ENCODE results near the gene ACSL3.
"Not testable (repeated sequence)": the region's sequence is repeated elsewhere in the genome, so short reads cannot be mapped to it uniquely, and the experiment has no call there.

ACSL3 gene

GRCh38 chr2:222902660-222903059, 41.8 kb downstream of the ACSL3 start:
- DNase-seq: no peak
- H3K27ac Mint-ChIP-seq: no peak overlapping the region
- peaks cover 10% of the 10 kb centered on the region for H3K36me3 Mint-ChIP-seq
- CTCF ChIA-PET: interaction anchor here (0.7 to 5.2 kb wide), 9 partner anchors 39 to 215 kb away, joined by 3 to 54 read pairs (median 6); no protein-coding TSS in a partner anchor
- no peaks in the 10 kb centered on the region for H3K9me3 Mint-ChIP-seq
- H3K4me1 Mint-ChIP-seq: peaks cover 2% of the 10 kb centered on the region
- no peaks in the 10 kb centered on the region for H3K27me3 Mint-ChIP-seq
- no peak overlapping the region for H3K4me3 Mint-ChIP-seq

- Mint-ChIP-seq H3K27ac (no peak overlapping the region), H3K27me3 (no peaks in the 10 kb centered on the region), H3K4me3 (no peak overlapping the region), H3K4me1 (peaks cover 10% of the 10 kb centered on the region), H3K36me3 (peaks cover 16% of the 10 kb centered on the region), H3K9me3 (no peaks in the 10 kb centered on the region)
- peak; percentile 50 for DNase-seq
- CTCF ChIA-PET: interaction anchor here (0.6 to 5.2 kb wide), 14 partner anchors 9 to 216 kb away, joined by 3 to 54 read pairs (median 5); no protein-coding TSS in a partner anchor
Observed at GRCh38 chr2:222903234-222904220, 42.7 kb downstream of the ACSL3 start.

- CTCF ChIA-PET: interaction anchor here (0.9 to 3.3 kb wide), 5 partner anchors 14 to 214 kb away, joined by 3 to 29 read pairs (median 4); no protein-coding TSS in a partner anchor
- H3K27ac Mint-ChIP-seq: no peak overlapping the region
- no peaks in the 10 kb centered on the region for H3K9me3 Mint-ChIP-seq
- H3K4me3 Mint-ChIP-seq: no peak overlapping the region
- no peaks in the 10 kb centered on the region for H3K27me3 Mint-ChIP-seq
- DNase-seq: no peak
- peaks cover 23% of the 10 kb centered on the region for H3K36me3 Mint-ChIP-seq
- H3K4me1 Mint-ChIP-seq: peaks cover 19% of the 10 kb centered on the region
Observed at GRCh38 chr2:222904557-222905258, 43.9 kb downstream of the ACSL3 start.

GRCh38 chr2:222907048-222907447, 46.2 kb downstream of the ACSL3 start:
- Mint-ChIP-seq H3K4me1 (peaks cover 23% of the 10 kb centered on the region), H3K36me3 (peaks cover 25% of the 10 kb centered on the region), H3K9me3 (no peaks in the 10 kb centered on the region), H3K27ac (no peak overlapping the region), H3K27me3 (no peaks in the 10 kb centered on the region), H3K4me3 (no peak overlapping the region)
- CTCF ChIA-PET: interaction anchor here (0.8 to 3.3 kb wide), 5 partner anchors 9 to 217 kb away, joined by 3 to 29 read pairs (median 4); no protein-coding TSS in a partner anchor
- DNase-seq: no peak

- Mint-ChIP-seq H3K9me3 (no peaks in the 10 kb centered on the region), H3K27ac (no peak overlapping the region), H3K27me3 (no peaks in the 10 kb centered on the region), H3K36me3 (peaks cover 25% of the 10 kb centered on the region), H3K4me1 (peaks cover 24% of the 10 kb centered on the region), H3K4me3 (no peak overlapping the region)
- CTCF ChIA-PET: interaction anchor here (0.9 to 3.3 kb wide), 3 partner anchors 8 to 200 kb away, joined by 3 to 29 read pairs (median 5); no protein-coding TSS in a partner anchor
- DNase-seq: no peak
Observed at GRCh38 chr2:222907790-222908441, 47.1 kb downstream of the ACSL3 start.

- peaks cover 24% of the 10 kb centered on the region for H3K4me1 Mint-ChIP-seq
- H3K4me3 Mint-ChIP-seq: no peak overlapping the region
- H3K36me3 Mint-ChIP-seq: peaks cover 25% of the 10 kb centered on the region
- no peak overlapping the region for H3K27ac Mint-ChIP-seq
- no peaks in the 10 kb centered on the region for H3K27me3 Mint-ChIP-seq
- no peak for DNase-seq
- H3K9me3 Mint-ChIP-seq: no peaks in the 10 kb centered on the region
- CTCF ChIA-PET: interaction anchor here (1.0 to 1.5 kb wide), 2 partner anchors 30 to 66 kb away, joined by 3 to 4 read pairs; no protein-coding TSS in a partner anchor
Observed at GRCh38 chr2:222909286-222909685, 48.5 kb downstream of the ACSL3 start.

- peaks cover 25% of the 10 kb centered on the region for H3K36me3 Mint-ChIP-seq
- H3K27ac Mint-ChIP-seq: no peak overlapping the region
- no peak overlapping the region for H3K4me3 Mint-ChIP-seq
- no peaks in the 10 kb centered on the region for H3K27me3 Mint-ChIP-seq
- peaks cover 24% of the 10 kb centered on the region for H3K4me1 Mint-ChIP-seq
- no peaks in the 10 kb centered on the region for H3K9me3 Mint-ChIP-seq
- no peak for DNase-seq
- CTCF ChIA-PET: interaction anchor here (1.2 to 1.8 kb wide), 2 partner anchors 9 to 221 kb away, joined by 3 to 9 read pairs; no protein-coding TSS in a partner anchor
Observed at GRCh38 chr2:222912117-222912516, 51.3 kb downstream of the ACSL3 start.

- H3K36me3 Mint-ChIP-seq: peaks cover 24% of the 10 kb centered on the region
- H3K27ac Mint-ChIP-seq: no peak overlapping the region
- H3K4me1 Mint-ChIP-seq: peaks cover 23% of the 10 kb centered on the region
- no peak for DNase-seq
- no peaks in the 10 kb centered on the region for H3K9me3 Mint-ChIP-seq
- no peak overlapping the region for H3K4me3 Mint-ChIP-seq
- H3K27me3 Mint-ChIP-seq: no peaks in the 10 kb centered on the region
- CTCF ChIA-PET: interaction anchor here (1.2 to 1.8 kb wide), 2 partner anchors 9 to 222 kb away, joined by 3 to 9 read pairs; no protein-coding TSS in a partner anchor
Observed at GRCh38 chr2:222912776-222913175, 51.9 kb downstream of the ACSL3 start.

- Mint-ChIP-seq H3K36me3 (peaks cover 19% of the 10 kb centered on the region), H3K27ac (no peak overlapping the region), H3K9me3 (no peaks in the 10 kb centered on the region), H3K4me1 (peaks cover 7% of the 10 kb centered on the region), H3K4me3 (no peak overlapping the region), H3K27me3 (no peaks in the 10 kb centered on the region)
- DNase-seq: no peak
- CTCF ChIA-PET: interaction anchor here (0.7 to 1.2 kb wide), 4 partner anchors 8 to 223 kb away, joined by 3 to 5 read pairs (median 5); no protein-coding TSS in a partner anchor
Observed at GRCh38 chr2:222915092-222915957, 54.5 kb downstream of the ACSL3 start.

GRCh38 chr2:222916229-222917197, 55.7 kb downstream of the ACSL3 start:
- CTCF ChIA-PET: interaction anchor here (1.2 kb wide), 2 partner anchors 10 to 23 kb away, joined by 5 read pairs; no protein-coding TSS in a partner anchor

GRCh38 chr2:222917212-222917611, 56.4 kb downstream of the ACSL3 start:
- CTCF ChIA-PET, H3K27me3 Mint-ChIP-seq, H3K9me3 Mint-ChIP-seq, H3K27ac Mint-ChIP-seq, DNase-seq, H3K4me3 Mint-ChIP-seq, H3K4me1 Mint-ChIP-seq: not testable (repeated sequence)
- peaks cover 21% of the 10 kb centered on the region for H3K36me3 Mint-ChIP-seq

More at GRCh38 chr2:222916229-222917197, 55.7 kb downstream of the ACSL3 start:
- no peak for DNase-seq
- H3K9me3 Mint-ChIP-seq: no peaks in the 10 kb centered on the region
- H3K4me1 Mint-ChIP-seq: peaks cover 7% of the 10 kb centered on the region
- peaks cover 23% of the 10 kb centered on the region for H3K36me3 Mint-ChIP-seq
- H3K4me3 Mint-ChIP-seq: no peak overlapping the region
- H3K27ac Mint-ChIP-seq: no peak overlapping the region
- no peaks in the 10 kb centered on the region for H3K27me3 Mint-ChIP-seq
